ENCODE measurements around the gene NPDC1. TPM values are rescaled to one million over a fixed set of nuclear protein-coding genes. Genes with fewer than 3 reads are reported as not detected.

The NPDC1 gene
- total RNA-seq, 1 experiment from 2014 or later: 89.8 TPM

- H3K79me2 ChIP-seq (ENCODE audit: low read depth): no peaks in the 10 kb centered on the region
- intact Hi-C loops (cut with micrococcal nuclease; ENCODE audit: unreplicated experiment): no loop called here
These were observed 29.5 kb downstream of the NPDC1 start for GRCh38 chr9:137016436-137016835.

GRCh38 chr9:137015976-137016375, 30.0 kb downstream of the NPDC1 start:
- Histone ChIP-seq H2AFZ (no peak overlapping the region), H3K27me3 (ENCODE audit: insufficient read depth, low read depth) (no peaks in the 10 kb centered on the region), H3K4me1 (replicated peaks; ENCODE audit: insufficient read depth) (no peaks in the 10 kb centered on the region), H3K79me2 (ENCODE audit: low read depth) (no peaks in the 10 kb centered on the region), H3K27ac (no peak overlapping the region), H3K36me3 (ENCODE audit: low read depth) (no peaks in the 10 kb centered on the region), H3F3A (ENCODE audit: insufficient read depth, low read depth) (no peaks in the 10 kb centered on the region), H3K4me2 (no peak overlapping the region), H3K9me3 (ENCODE audit: insufficient read depth, low read depth) (no peaks in the 10 kb centered on the region), H4K20me1 (ENCODE audit: insufficient read depth) (no peaks in the 10 kb centered on the region), H3K4me3 (no peak overlapping the region), H3K9me2 (ENCODE audit: insufficient read depth) (no peaks in the 10 kb centered on the region)
- ChIA-PET POLR2A (ENCODE audit: unreplicated experiment) (no interaction called here), CTCF (no interaction called here)
- intact Hi-C loops (cut with micrococcal nuclease; ENCODE audit: unreplicated experiment): no loop called here
- DNase-seq: no peak
- TF ChIP-seq, protein P1, sequence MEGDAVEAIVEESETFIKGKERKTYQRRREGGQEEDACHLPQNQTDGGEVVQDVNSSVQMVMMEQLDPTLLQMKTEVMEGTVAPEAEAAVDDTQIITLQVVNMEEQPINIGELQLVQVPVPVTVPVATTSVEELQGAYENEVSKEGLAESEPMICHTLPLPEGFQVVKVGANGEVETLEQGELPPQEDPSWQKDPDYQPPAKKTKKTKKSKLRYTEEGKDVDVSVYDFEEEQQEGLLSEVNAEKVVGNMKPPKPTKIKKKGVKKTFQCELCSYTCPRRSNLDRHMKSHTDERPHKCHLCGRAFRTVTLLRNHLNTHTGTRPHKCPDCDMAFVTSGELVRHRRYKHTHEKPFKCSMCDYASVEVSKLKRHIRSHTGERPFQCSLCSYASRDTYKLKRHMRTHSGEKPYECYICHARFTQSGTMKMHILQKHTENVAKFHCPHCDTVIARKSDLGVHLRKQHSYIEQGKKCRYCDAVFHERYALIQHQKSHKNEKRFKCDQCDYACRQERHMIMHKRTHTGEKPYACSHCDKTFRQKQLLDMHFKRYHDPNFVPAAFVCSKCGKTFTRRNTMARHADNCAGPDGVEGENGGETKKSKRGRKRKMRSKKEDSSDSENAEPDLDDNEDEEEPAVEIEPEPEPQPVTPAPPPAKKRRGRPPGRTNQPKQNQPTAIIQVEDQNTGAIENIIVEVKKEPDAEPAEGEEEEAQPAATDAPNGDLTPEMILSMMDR (conservative IDR thresholded peaks at IDR 0.05): no peak
- no peak for TF ChIP-seq EZH2 (IDR thresholded peaks at IDR 0.05; ENCODE audit: low read depth)
- no TSS peak for BruUV-seq (replicated peaks)

More at GRCh38 chr9:137016436-137016835, 29.5 kb downstream of the NPDC1 start:
- Histone ChIP-seq H3K9me3 (ENCODE audit: insufficient read depth, low read depth) (no peaks in the 10 kb centered on the region), H3K4me3 (no peak overlapping the region), H3K4me1 (replicated peaks; ENCODE audit: insufficient read depth) (no peaks in the 10 kb centered on the region), H3K36me3 (ENCODE audit: low read depth) (no peaks in the 10 kb centered on the region), H4K20me1 (ENCODE audit: insufficient read depth) (no peaks in the 10 kb centered on the region; the same call in 1 of the 2 replicates), H3K27ac (no peak overlapping the region), H3K27me3 (ENCODE audit: insufficient read depth, low read depth) (no peaks in the 10 kb centered on the region), H3F3A (ENCODE audit: insufficient read depth, low read depth) (peaks cover 4% of the 10 kb centered on the region; the same call in 1 of the 2 replicates), H2AFZ (no peak overlapping the region), H3K4me2 (no peak overlapping the region), H3K9me2 (ENCODE audit: insufficient read depth) (no peaks in the 10 kb centered on the region)
- DNase-seq: no peak
- POLR2A ChIA-PET (ENCODE audit: unreplicated experiment): no interaction called here
- BruUV-seq (replicated peaks): no TSS peak
- CTCF ChIA-PET: no interaction called here
- TF ChIP-seq, protein P1 (conservative IDR thresholded peaks at IDR 0.05): no peak
- no peak for TF ChIP-seq EZH2 (IDR thresholded peaks at IDR 0.05; ENCODE audit: low read depth)

DNA sequence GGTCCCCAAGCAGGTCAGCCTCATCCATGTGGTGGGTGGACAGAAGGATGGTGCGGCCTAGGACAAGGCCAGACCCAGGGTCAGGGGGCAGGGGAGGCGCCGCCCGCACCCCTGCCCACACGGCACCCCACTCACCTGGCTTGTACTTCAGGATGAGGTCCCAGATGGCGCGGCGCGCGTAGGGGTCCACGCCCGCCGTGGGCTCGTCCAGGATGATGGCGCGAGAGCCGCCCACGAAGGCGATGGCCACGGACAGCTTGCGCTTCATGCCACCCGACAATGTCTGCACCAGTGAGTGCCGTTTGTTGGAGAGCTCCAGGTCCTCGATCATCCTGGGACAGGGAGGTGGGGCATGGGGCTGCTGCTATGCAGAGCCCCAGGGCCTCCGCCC, 30.4 kb downstream of the NPDC1 start:
- H3K9me2 ChIP-seq (ENCODE audit: insufficient read depth): no peaks in the 10 kb centered on the region
- H3K4me3 ChIP-seq: no peak overlapping the region
- no peaks in the 10 kb centered on the region for H3K9me3 ChIP-seq (ENCODE audit: insufficient read depth, low read depth)
- BruUV-seq (replicated peaks): no TSS peak
- no peaks in the 10 kb centered on the region for H3K4me1 ChIP-seq (replicated peaks; ENCODE audit: insufficient read depth)
- no peak for TF ChIP-seq EZH2 (IDR thresholded peaks at IDR 0.05; ENCODE audit: low read depth)
- TF ChIP-seq, protein P1 (conservative IDR thresholded peaks at IDR 0.05): no peak
- no peaks in the 10 kb centered on the region for H3K36me3 ChIP-seq (ENCODE audit: low read depth)
- no peaks in the 10 kb centered on the region for H4K20me1 ChIP-seq (ENCODE audit: insufficient read depth)
- H3K27me3 ChIP-seq (ENCODE audit: insufficient read depth, low read depth): no peaks in the 10 kb centered on the region
- no peak overlapping the region for H2AFZ ChIP-seq
- DNase-seq: no peak
- intact Hi-C loops (cut with micrococcal nuclease; ENCODE audit: unreplicated experiment): no loop called here
- no peaks in the 10 kb centered on the region for H3F3A ChIP-seq (ENCODE audit: insufficient read depth, low read depth)
- ChIA-PET POLR2A (ENCODE audit: unreplicated experiment) (no interaction called here), CTCF (no interaction called here)
- H3K4me2 ChIP-seq: no peak overlapping the region
- no peak overlapping the region for H3K27ac ChIP-seq
- H3K79me2 ChIP-seq (ENCODE audit: low read depth): no peaks in the 10 kb centered on the region
